Measurements from ENCODE around the gene FAM227B.

- no peak for TF ChIP-seq CTCF (IDR thresholded peaks at IDR 0.05)
- no peak for TF ChIP-seq POLR2A (IDR thresholded peaks at IDR 0.05)
Measured at GRCh38 chr15:49644364-49644794, 23.8 kb upstream of the FAM227B start.

Data from vagina (tissue), 2 donors.